ENCODE measurements around the gene SDR42E2. TPM values are rescaled to one million over a fixed set of nuclear protein-coding genes. Genes with fewer than 3 reads are reported as not detected.
A peak's percentile ranks its signal among the peaks of the same experiment; 100 is the strongest.
"Not testable (repeated sequence)": the region's sequence is repeated elsewhere in the genome, so short reads cannot be mapped to it uniquely, and the experiment has no call there.

Gene SDR42E2
- total RNA-seq = 0.20 and 0.22 TPM in 2 replicates

DNA sequence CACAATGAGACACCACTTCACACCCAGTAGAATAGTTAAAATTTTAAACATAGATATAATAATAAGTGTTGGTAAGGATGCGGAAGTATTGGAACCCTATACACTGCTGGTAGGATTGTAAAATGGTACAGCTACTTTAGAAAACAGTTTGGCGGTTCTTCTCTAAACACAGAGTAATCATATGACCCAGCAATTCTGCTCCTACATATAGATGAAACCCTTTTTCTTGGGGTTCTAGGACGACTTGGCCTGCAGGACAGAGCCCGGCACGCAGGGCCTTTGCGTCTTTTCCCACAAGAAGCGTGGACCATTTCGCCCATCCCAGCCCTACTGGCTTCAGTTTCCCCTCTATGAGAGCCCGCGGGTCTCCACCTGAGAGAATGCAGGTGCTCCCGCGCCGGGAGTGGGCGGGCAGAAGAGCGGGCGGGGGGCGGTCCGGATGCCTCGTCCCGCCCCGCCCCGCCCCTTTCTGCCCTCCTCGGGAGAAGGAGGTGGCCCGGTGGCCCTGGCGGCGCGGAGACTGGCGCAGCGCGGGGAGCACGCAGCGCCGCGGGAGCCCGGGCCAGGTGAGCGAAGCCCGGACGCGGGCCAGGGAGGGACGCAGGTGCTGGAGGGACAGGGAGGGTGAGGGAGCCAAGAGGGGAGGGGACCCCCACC, at the start of gene SDR42E2:
Gene SDR42E2 (plus strand): TSS at position 508 of the 657 bp plus-strand sequence. CDS start 3,077 bp downstream, outside the sequence.
- DNase-seq (ENCODE audit: low read depth in 2 of 2) = no peak

DNA sequence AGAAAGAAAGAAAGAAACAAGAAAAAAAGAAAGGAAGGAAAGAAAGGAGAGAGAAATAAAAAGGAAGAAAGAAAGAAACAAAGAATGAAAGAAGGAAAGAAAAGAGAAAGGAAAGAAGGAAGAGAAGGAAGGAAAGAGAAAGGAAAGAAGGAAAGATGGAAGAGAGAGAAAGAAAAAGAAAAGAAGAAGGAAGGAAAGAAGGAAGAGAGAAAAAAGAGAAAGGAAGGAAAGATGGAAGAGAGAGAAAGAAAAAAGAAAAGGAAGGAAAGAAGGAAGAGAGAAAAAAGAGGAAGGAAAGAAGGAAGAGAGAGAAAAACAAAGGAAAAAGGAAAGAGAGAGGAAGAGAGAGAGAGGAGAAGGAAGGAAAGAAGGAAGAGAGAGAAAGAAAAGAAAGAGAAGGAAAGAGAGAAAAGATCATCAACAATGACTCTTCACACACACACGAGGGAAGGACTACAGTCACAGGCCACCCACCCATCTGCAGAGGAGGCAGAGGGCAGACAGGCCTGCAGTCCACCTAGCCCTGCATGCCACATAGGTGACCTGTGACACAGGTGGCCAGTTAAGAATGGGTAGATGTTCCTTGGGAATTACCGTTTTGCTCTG, 46.1 kb upstream of the SDR42E2 start:
- DNase-seq (ENCODE audit: low read depth in 2 of 2) = no peak

DNA sequence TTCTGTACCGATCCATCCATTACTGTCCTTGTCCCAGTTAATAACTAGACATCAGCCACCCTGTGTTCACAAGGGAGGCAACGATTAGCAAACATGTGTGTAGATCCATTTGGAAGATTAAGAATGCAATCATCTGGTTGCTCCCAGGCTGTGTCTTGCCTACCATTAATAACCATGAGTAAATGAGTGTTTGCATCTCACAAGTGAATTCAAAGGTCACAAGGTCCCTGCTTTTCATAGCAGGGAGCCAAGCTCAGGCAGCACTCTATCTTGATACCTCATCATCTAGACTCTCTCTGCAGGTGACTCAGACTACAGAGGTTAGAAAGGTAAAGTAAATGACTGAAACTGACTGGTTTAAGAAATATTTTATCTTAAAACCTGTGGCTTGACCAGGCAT, 44.7 kb upstream of the SDR42E2 start:
- DNase-seq (ENCODE audit: low read depth in 2 of 2) = no peak

DNA sequence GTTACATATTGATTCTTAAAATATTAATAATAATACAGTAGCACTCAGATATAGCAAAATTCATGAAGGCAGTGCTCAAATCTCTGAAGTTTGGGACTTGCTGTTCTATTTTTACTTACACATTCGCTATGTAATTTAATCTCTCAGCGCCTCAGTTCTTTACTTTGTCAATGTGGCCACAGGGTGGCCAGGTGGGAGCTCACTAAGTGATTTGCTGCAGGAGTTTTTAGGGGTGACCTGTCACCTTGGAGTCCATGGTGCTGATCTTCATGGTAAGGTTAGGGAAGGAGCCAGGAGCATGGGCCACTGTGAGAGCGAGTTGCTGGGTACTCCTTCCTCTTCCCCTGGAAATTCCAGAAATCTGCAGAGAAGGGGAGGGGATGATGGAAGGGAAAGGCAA, 41.9 kb upstream of the SDR42E2 start:
- DNase-seq (ENCODE audit: low read depth in 2 of 2) = no peak

DNA sequence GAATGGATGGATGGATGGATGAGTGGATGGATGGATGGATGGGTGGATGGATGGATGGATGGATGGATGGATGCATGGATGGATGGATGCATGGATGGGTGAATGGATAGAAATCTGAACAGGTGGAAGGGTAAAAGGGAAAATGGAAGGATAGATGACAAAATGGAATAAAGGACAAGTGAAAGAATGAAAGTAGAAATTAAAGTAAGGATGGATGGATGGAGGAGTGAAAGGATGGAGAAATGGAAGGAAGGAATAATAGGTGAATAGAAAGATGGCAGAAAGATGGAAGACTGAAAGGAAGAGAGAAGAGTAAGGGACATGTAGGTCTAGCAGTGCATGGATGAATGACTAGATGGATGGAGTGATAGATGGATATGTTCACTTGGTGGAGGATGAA, 40.1 kb upstream of the SDR42E2 start:
- DNase-seq (ENCODE audit: low read depth in 2 of 2) = no peak

DNA sequence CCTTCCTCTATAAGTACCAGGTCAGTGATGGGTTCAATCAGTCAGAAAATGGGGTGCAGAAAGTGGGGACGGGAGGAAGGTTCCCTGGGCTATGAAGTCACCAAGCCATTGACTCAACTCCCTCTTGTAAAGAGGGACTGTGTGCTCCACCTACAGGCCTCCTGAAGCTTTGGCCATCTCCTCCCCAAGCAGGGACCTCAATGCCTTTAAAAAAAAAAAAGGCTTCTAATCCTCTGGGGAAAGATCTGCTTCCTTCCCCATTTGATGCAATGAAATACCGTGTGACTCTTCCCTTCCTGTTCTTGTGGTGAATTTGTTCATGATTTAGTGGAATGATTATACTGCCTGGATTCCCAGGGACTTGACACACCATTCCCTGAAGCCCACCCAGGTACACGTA, 39.2 kb upstream of the SDR42E2 start:
- no peak for DNase-seq (ENCODE audit: low read depth in 2 of 2)

DNA sequence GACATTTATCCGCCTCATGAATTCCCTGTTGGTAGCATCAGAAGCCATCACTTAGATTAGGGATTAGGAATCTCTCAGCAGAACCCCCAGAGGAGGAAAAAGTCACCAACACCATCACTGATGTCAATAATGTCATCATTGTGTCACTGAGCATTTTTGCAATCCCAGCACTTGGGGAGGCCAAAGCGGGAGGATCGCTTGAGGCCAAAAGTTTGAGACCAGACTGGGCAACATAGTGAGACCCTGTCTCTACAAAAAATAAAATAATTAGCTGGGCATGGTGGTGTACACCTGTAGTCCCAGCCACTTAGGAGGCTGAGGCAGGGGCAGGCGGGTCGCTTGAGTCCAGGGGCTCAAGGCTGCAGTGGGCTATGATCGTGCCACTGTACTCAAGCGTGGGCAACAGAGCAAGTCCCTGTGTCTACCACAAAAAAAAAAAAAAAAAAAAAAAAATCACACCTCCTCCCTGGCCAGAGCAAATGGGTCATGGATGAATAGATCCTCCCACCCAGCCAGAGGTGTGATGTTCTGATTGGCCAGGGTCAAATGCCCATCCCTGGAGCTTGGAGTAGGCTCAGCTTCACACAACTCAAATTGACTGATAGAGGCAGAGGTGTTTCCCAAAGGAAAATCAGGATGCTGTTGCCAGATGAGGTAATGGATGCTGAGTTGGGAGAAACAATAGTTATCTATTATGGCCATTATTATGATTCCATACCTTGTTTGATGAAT, 38.4 kb upstream of the SDR42E2 start:
- no peak for DNase-seq (ENCODE audit: low read depth in 2 of 2)

DNA sequence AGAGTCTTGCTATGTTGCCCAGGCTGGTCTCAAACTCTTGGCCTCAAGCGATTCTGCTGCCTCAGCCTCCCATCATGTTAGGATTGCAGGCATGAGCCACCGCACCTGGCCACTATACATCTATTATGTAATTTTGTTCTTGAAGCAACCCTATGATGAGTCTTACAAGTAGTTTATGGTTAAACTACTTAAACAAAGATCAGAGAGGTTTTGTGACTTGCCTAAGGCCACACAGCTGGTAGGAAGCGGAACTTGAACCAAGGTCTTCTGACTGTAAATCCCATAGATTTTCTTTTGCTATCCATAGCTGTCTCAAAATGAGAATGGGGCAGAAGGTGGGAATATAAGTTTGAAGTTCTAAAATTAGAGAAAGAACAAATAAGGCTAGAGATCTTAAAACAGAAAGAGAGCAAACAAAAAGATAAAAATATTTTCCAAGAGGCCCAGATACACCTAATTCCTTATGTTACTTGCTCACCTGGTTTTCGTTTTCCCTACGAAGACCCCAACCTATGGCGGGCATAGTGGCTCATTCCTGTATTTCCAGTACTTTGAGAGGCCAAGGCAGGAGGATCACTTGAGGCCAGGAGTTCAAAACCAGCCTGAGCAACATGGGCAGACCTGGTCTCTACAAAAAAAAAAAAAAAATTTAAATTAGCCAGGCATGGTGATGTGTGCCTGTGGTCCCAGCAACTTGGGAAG, 37.6 kb upstream of the SDR42E2 start:
- no peak for DNase-seq (ENCODE audit: low read depth in 2 of 2)

DNA sequence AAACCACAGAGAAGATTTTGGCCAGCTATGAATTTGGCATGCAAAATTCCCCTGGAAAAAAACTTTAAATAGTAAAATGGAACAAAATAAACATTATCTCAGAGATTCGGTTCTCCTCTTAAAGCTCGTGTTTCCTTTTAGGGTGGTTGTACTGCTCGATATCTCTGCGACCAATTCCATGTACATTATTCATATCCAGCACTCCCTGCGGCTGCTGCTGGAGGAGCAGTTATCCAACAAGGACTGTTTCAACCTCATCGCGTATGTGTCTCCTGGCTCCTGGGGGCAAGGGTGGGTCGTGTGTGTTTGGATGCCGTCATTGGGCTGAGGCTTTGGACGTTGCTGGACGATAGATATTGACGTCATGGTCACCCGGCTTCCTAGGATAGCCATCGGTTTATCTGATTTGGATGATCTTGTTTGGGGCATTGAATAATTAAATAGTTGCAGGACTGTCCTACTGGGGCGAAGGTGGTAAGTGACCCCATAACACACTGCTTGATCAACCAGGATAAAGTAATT, 36.2 kb upstream of the SDR42E2 start:
- no peak for DNase-seq (ENCODE audit: low read depth in 2 of 2)

DNA sequence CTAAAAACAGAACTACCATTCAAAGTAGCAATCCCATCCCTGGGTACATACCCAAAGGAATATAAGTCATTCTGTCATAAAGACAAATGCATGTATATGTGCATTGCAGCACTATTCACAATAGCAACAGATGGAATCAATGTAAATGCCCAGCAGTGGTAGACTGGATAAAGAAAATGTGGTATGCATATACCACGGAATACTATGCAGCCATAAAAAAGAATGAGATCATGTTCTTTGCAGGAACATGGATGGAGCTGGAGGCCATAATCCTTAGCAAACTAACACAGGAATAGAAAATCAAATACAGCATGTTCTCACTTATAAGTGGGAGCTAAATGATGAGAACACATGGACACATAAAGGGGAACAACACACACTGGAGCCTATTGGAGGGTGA, 33.8 kb upstream of the SDR42E2 start:
- DNase-seq (ENCODE audit: low read depth in 2 of 2) = not testable (repeated sequence)

DNA sequence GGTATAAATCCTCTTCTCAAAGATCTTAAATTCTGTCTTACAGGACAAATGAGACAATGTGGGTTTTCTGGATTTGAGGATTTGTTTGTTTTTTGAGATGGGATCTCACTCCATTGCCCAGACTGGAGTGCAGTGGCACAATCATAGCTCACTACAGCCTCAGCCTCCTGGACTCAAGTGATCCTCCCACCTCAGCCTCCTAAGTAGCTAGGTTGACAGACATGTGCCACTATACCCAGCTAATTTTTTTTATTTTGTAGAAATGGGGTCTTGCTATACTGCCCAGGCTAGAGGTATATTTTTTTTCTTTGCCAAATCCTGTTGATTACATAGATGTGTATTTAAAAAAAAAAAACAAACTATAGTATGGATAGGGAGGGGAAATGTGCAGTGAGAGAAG, 31.8 kb upstream of the SDR42E2 start:
- no peak for DNase-seq (ENCODE audit: low read depth in 2 of 2)

DNA sequence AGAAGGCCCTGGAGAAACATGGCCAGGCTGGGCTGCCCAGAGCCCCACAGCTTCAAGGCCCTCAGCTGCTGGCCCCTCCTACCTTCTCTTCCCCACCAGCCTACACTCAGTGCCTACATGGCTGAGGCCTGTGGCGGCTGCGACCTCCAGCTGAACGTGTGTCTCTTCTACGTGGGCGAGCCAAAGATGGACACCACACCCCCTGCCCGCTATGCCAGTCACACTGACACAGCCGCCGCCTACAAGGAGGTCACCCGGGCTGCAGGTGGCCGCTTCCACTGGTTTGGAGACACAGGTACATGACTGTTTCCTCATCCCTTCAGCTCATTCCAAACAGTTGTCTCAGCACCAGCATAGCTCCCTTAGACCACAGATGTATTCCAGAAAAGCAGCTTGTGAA, 29.5 kb upstream of the SDR42E2 start:
- no peak for DNase-seq (ENCODE audit: low read depth in 2 of 2)

DNA sequence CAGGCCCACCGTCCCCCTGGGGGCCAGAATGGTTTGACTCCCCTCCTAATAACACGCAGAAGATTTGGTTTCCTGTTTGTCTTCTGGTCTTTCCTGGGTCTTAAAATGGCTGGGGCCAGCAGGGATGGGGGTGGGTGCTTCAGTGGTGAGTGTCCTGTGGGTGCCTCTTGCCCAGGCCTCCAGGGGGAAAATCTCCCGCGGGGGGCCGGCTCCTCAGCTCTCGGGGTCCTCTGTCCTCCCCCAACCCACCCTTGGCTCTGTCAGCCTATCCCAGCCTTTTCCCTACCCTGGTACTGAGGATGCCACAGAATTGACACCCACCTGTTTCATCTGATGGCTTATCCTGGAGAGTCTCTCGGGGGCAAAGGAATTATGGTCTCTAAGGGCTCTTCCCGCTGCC, 23.8 kb upstream of the SDR42E2 start:
- no peak for DNase-seq (ENCODE audit: low read depth in 2 of 2)

DNA sequence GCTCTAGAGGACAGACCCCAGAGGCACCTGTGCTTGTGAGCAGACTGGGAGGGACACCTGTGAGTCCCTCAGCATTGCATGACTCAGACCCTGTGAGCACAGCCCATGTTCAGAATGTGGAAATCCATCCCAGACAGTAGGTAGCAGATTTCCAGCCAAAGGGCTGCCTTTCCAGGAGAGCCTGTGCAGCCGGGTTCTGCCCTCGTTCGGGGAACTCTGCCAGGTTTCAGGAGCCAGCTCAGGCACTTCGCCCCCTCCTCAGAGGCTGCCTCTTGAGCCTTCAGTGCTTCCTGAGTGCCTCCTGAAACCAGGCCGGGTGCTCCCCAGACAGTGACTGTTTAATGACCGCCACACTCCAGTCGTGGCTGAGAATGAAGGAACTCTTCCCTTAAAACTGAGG, 23.3 kb upstream of the SDR42E2 start:
- DNase-seq (ENCODE audit: low read depth in 2 of 2) = no peak

DNA sequence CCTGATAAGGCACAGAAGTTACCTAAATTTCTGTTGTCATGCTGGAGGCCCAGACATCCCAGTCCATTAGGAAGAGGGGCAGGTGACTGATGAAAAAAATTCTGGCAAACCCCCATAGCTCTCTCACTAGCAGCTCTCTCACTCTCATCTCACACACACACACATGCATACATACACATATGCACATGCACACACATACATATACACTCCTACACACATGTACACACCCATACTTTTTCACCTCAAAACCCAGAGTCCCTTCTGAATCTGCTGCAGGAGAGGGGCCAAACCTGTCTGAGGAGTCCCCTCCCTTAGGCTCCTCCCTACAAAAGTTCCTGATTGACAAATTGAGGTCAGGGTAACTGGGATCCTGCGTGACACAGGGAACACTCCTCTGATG, 22.6 kb upstream of the SDR42E2 start:
- DNase-seq (ENCODE audit: low read depth in 2 of 2) = no peak

DNA sequence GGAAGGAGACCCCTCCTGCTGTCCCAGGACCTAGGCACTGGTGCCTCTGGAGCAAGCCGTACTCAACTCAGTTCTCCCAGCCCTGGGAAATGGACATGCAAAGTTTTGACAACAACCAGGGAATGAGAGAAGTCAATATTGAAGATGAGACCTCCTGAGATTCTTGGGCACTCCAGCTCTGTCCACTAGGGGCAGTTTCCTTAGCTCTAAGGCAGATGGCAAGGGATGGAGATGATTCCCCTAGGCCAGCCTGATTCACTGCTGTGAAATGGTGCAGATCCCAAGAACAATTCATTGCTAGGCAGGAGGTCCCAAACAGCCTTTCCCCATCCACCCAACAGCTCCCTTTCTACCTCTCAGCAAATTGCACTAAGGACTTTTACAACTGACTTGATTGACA, 20.5 kb upstream of the SDR42E2 start:
- DNase-seq (ENCODE audit: low read depth in 2 of 2) = peak; percentile 4 to 8

DNA sequence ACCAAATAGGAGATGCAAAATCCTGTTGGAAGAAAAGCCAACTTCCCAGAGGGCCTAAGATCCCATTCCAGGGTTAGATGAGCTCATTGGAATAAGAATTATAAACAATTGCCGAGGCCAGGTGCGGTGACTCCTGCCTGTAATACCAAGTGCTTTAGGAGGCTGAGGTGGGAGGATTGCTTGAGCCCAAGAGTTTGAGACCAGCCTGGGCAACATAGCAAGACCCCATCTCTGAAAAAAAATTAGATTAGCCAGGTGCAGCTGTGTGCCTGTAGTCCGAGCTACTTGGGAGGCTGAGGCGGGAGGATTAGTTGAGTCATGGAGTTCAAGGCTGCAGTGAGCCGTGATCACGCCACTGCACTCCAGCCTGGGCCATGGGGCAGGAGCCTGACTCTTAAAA, 17.8 kb upstream of the SDR42E2 start:
- DNase-seq (ENCODE audit: low read depth in 2 of 2) = no peak

DNA sequence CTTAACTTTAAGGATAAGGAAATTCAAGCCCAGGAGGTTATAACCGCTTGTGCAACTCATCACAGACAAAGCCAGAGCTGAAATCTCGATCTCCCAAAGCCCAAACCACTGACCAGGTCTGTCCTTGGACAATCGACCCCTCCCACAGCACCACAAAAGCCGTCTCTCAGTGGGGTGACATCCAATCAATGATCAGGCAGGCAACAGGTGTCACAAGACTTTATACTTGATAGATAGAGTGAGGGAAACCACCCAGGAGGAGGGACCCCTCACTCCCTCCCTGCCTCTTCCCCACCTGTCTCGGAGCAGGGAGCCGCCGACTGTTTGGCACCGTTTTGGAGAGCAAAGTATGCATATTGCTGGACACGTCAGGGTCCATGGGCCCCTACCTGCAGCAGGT, 14.5 kb upstream of the SDR42E2 start:
- no peak for DNase-seq (ENCODE audit: low read depth in 2 of 2)

DNA sequence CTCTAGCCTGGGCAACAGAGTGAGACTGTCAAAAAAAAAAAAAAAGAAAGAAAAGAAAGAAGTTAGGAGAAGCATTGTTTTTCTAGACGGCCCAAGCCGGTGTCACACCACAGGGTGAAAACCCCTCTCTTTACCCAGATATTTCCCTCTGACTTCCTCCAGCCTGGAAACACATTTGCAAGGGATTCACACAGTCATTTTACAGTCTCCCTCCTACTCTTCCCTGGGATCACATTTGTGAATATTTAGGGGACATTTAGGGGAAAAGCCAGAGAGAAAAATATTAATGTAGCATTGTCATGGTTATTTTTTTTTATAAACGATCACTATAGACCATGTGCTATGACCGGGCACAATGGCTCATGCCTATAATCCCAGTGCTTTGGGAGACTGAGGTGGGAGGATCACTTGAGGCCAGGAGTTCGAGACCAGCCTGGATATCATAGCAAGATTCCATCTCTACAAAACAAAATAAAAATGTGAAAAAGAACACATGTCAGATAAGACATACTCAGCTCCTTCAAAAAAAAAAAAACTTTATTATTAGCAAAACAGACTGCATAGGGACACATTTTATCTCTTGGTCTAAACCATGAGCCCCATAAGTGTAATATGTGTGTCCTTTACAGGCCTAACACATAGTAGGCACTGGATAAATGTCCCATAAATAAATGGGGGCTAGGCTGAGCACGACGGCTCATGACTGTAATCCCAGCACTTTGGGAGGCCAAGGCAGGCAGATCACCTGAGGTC, 10.9 kb upstream of the SDR42E2 start:
- DNase-seq (ENCODE audit: low read depth in 2 of 2) = no peak

DNA sequence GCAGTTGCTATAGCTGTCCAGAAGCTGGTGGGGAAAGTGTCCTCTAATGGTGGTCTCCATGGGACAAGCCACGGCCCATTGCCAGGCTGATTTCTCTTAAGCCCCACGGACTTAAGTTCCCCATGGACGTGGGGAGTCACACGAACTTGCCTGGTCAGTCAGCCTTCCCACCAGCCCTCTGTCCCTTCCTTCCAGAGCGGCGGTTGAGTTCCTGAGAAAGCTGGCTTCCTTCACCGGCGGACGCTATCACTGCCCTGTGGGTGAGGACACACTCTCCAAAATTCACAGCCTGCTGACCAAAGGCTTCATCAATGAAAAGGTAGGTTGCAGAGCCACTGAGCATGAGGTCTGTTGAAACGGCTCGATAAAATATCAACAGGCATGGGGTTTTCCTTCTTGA, 10.0 kb upstream of the SDR42E2 start:
- DNase-seq (ENCODE audit: low read depth in 2 of 2) = no peak

DNA sequence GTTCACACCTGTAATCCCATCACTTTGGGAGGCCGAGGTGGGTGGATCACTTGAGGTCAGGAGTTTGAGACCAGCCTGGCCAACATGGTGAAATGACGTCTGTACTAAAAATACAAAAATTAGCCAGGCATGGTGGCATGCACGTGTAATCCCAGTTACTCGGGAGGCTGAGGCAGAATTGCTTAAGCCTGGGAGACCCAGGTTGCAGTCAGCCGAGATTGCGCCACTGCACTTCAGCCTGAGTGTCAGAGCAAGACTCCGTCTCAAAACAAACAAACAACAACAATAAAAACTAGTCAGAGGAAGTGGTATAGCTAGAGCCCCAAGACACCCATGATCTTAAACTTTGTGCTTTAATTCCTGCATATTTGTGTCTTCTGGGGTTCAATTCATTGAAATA, 9.2 kb upstream of the SDR42E2 start:
- DNase-seq (ENCODE audit: low read depth in 2 of 2) = not testable (repeated sequence)

Measured in lung microvascular endothelial cell (primary cell).